Endothelial cell of hepatic sinusoid (primary cell): ENCODE data around the gene ITGA5.

Experiments used
- in situ Hi-C: cut with HindIII; loops from 2 replicates; pipeline ENCODE4 v1.10.0; 2017; ENCODE audit warnings: low sequenced_read_pairs

Gene ITGA5

DNA sequence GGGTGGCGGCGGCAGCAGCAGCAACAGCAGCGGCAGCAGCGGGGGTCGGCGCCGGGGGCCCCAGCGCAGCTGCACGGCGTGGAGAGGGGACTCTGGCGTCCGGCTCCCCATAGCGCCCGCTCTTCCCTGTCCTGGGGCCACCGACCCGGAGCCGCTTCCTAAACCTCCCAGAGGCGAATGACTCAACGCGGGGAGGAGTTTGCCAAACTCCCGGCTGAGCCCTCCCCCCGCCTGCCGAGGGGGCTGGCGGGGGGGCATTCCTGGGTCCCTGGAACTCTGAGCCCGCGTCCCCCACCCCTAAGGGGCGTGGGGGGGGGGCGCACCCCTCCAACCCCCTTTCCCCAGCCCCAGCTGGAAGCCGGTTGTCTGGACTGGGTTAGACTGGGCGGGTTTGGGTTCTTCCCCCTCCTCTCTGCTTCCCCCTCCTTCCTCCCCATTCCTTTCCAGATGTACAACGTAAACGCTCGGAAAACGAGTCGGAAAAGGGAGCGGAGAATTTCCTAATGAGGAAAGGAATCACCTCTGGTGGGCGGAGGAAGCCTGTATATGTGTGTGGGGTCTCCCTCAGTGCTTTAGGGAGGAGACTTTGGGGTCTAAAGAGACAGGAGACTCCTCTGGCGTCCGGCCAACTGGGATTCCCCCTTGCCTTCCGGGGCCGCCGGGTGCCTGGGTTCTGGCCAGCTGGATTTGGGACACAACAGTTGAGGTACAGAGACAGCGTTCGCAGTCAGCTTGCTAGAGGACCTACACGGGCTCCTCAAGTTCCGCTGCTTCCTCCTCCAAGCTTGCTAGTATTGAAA is at the start of gene ITGA5:
Gene ITGA5 (minus strand): TSS at position 179 of the 800 bp plus-strand sequence. CDS start 68 bp downstream, at position 111.
- in situ Hi-C loops = no loop called here

DNA sequence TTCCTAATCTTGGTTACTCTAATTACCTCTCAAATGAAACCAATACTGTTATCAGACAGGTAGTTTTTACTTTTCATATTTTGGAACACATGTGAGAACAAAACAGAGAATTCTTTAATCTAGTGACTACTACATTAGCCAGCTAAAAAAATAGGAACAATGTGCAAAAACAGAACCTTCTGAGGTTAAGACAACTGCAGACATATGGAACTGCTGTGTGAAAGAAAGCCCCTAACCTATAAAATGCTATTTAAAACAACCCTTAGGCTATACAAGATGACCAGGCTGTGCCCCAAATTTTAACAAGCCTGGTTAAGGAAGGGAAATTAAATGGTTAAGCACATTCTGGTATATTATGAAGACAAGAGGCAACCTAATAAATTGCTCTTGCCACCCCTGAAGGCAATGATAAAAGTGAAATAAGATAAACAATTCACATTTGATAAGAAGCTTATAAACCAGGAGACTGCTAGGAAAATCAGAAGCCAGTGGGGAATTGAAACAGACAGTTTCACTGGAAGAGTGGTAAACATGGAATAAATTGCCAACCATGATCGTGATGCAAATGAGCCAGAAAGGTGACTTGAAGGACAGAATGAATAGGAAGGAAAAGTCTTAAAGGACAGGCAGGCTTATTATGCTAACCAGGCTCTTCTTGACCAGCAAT is 46.9 kb upstream of the ITGA5 start:
- in situ Hi-C loops = no loop called here

DNA sequence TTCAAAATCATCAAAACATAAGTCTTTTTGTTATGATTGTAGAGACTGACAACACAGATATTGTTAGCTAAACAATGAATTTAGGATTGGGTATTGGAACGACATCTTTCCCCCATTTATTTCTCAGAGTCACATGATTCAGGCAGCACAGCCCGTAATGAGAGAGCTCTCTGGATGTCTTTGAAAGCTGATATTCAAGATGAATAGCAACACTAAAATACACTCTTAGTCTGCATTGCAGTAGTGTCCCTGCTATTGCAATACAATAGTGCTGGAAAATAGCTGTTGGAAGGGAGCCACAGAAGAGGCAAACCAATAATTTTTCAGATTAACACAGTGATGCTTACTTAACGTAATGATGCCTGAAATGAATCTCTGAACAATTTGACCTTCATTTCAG is 44.4 kb upstream of the ITGA5 start:
- in situ Hi-C loops = no loop called here

DNA sequence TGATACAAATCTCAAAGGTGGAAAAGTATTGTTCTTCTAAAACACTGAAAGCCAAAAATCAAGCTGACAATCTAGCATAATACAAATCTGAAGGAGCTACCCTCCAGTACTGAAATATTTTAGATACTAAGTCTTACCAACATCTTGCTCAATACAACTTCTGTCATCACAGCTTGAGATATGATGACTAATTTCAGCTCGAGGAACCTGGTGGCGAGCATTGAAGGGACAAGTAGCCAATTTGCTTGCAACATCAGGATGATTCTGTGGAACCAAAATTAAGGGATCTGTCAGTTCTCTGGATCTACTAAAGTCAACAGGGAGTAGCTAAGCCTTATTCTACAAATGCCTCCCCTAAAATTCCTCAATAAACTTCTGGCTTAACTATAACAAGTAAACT is 44.0 kb upstream of the ITGA5 start:
- in situ Hi-C loops = no loop called here

DNA sequence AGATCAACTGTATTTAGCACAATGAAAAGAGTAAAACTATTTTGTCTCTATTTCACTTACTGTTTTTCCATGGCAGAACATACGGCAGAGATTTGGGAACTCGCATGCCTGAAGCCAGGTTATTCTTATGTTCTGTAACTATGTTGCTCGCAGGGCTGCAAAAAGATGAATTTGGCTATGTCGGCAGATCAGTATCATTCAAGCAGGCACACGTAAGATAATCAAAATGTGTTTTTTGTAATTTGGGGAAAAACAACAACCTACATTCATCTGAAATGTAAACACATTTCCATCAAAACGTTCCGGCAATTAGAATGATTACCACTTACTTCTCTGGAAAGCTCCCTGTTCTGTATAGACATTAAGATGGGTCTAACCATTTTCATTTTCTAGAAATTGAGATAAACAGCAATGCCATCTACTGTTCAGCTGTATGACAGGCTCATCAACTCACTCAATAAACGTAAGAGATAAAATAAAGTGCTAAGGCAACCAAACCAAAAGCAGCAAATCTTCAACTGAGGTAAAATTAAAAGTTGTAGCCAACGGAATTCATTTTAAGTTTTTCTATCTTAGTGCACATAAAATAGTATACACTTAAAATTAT is 41.4 kb upstream of the ITGA5 start:
- in situ Hi-C loops = no loop called here

DNA sequence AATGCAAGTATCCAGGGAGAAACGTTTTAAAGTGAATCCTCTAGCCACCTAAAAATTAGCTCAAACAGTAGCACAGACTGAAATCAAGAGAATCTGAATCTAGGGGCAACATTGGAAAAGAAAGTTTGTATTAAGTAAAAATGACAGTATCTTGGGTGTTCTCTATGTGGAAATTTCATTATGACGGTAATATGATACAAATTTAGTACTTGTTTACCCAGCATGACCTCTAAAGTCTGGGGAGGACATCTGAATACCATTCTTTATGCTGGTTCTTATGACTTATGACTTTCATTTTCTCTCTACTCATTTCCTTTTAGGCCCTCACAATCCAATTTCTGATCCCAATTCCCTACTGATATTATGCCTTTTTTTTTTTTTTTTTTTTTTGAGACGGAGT is 40.3 kb upstream of the ITGA5 start:
- in situ Hi-C loops = no loop called here

DNA sequence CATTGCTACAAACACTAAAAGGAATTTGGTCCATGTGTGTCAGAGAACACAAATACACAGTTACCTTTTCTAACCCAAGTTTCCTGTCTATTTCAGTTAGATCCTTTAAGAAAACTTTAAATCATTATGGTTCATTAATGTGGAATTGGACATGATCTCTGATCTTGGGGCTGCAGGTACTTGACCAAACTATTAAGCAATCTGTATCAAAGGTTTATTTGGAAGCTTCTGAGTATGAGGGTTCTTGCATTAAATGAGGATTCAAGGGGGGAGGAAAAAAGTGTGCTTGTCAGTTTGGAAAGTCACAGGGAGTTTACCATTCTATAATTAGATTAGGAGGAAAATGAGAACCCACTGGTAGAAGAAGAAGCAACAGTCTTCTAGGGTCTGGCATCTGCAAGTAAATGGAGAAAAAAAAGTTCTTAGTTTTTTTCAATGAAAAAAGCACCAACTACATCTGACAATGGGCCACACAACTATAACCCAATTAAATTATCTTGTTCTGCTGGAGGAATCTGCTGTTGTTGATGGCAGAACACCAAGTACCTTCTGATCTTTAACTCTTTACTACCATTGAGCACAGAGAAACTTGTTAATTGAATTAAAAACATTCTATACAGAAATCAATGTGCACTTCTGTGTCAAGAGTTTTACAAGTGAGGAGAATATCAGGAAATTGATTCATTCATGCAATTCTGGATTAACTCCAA is 36.8 kb upstream of the ITGA5 start:
- in situ Hi-C loops = no loop called here

DNA sequence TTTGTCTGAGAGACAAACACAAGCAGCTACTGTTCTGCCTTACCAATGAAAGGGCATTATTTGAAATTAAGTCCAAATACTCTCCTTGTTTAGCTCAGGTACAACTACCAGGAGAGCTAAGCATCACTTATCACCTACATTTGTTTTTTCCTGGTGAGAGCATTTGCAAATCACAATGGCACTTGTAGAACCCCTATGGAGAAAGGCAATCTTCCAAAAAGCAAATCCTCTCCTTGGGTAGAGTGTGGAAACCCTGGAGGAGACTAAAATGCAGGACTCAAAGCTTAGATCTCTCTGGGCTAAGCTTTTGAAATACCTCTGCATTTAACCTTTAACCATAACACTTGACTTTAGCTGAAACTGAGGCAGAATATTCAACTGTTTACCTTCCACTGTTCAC is 33.6 kb upstream of the ITGA5 start:
- in situ Hi-C loops = loop anchor here (5.0 kb wide), 1 partner anchor 70 kb away; the partner anchor contains the start of gene ZNF385A

DNA sequence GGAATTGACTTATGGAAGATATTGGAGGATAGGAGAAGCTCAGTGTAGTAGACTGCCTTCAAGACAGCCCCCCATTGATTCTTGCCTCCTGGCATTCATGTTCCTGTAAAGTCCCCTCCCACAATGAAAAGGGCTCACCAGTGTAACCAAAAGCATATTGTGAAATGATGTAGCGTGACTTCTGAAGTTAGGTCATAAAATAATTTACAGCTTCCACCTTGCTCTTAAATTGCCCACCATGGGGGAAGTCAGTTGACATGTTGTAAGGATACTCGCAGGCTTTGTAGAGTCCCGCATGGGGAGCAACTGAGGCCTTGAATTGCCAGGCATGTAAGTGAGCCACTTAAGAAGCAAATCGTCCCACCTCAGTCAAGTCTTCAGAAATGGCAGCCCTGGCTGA is 29.3 kb upstream of the ITGA5 start:
- in situ Hi-C loops = no loop called here

DNA sequence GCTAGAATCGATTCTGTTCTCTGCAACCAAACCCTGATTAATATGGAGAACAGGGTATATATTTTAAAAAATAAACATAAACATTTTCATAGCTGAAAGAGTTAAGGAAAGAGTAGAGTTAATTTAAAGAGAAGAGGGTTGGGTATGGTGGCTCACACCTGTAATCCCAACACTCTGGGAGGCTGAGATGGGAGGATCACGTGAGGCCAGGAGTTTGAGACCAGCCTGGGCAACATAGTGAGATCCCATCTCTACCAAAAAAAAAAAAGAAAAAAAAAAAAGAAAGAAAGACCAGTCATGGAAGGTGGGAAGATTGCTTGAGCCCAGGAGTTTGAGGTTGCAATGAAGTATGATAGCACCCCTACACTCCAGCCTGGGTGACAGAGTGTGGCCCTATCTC is 28.9 kb upstream of the ITGA5 start:
- in situ Hi-C loops = no loop called here

DNA sequence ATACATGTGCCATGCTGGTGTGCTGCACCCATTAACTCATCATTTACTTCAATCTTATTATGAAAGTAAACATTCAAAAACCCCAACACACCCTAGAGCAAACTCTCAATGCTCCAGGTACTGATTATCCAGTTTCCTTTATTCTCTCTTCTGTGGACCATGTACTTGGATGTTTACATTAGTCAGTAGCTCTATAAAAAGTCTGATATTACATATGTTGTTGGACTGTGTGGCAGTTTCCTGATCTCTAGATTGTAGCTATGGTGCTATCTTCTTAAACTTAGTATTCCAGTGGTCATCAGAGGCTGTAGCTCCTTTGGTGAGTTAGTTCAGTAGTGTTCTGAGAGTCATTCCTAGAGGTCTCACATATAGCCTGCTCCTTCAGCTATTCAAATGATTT is 25.1 kb upstream of the ITGA5 start:
- in situ Hi-C loops = no loop called here

DNA sequence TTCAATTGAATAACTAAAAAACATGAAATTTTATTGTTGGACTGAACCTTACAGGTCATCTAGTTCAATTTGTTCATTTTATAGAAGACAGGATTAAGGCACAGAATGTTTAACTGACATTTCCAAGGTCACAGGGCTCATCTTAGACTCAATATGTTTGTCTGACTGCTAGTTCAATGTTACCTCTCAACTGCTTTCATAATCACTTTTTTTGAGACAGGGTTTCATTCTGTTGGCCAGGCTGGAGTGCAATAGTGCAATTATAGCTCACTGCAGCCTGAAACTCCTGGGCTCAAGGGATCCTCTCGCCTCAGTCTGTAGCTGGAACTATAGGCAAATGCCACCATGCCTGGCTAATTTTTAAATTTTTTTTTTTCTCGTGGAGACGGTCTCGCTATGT is 24.4 kb upstream of the ITGA5 start:
- in situ Hi-C loops = no loop called here

DNA sequence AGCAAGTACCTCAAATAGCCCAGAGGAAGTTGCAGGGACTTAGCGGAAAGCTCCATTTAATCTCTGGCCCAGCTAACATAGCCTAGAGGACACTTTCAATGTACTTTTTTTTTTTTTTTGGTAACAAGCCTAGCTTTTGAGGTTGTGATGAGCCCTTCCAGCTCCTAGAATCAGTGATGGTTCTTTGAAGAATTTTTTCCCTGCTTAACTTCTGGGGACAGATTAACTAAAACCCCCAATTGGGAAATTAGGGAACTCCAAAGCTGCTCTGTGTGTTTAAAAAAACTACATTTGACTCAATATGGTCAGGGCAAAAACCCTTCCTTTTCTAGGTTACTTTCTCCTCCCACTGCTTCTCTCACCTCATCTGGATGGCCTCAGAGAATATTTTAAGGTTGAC is 23.9 kb upstream of the ITGA5 start:
- in situ Hi-C loops = no loop called here

DNA sequence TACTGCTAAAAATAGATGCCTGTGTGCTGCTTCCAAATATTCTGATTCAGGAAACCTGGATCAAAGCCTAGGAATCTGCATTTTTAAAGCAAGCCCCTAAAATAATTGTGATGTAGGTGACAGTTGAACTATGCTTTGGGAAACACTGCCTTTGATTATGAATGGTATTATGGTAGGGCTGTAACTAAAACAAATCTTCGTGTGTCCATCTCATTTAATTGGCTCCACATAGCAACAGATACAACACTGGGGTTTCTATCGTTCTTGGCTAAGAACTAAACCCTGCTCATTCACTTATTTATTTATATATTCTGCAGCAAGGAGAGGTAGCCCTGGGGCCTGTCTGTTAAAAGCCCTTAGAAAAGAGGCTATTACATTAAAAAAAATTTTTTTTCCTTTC is 23.0 kb upstream of the ITGA5 start:
- in situ Hi-C loops = no loop called here

DNA sequence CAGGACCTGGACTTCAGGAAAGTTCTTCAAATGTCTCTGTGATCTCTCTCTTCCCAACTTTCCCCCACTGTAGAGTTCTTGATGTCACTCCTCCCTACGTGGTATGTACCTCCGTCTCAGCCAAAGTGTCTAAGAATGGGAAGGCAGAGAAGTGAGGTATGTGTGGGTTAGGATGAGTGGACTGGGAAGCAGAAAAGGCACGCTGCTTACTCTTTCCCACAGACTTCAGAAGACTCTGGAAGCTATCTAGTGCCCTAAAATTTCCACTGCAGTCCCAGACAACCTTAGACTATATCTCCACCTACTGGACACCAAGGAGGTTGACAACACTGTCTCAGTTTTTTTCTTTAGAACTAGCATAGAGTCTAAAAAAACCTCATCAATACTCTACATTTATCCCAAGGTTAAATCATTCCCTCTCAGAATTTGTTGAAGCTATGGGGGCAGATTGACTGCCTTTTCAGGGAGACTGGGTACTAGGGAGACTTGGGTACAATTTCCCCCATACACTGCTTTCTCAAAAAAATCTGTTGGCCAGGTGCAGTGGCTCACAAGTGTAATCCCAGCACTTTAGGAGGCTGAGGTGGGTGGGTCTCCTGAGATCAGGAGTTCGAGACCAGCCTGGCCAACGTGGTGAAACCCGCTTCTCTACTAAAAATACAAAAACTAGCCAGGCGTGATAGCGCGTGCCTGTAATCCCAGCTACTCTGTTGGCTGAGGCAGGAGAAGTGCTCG is 20.6 kb upstream of the ITGA5 start:
- in situ Hi-C loops = no loop called here

DNA sequence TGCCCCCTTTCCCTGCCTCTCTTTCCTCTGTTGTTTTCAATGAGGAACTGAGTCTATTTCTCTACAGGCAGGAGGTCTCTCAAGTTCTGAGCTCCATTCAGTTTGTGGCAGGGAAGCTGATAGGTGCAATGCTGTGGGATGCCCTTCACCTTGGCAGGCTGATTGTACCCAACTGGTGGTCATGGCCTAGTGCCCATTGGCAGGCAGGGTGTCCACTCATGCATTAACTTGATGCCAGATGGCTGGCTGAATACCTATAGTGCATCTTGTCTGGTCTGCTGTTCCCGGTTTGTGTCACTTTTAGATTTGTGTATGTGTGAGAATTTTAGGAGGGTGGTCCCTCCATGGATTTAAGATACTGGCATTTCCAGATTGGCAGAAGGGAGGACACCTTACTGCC is 20.0 kb upstream of the ITGA5 start:
- in situ Hi-C loops = no loop called here

DNA sequence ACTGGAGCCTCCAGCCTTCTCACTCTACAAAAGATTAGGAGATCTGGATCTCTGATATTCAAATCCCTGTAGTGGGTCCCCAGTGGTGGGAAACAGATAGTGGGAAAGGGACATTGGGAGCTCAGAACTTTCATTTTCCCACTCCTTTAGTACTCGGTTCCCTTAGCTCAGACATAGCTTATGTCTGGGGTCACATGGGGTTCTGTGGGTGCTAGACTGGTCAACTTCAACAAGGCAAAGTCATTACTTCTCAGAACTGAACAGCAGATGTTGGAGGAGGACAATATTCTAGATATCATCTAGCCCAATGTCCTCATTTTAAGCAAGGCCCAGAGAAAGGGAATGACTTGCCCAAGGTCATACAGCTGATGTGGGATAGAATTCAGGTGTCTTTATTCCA is 19.5 kb upstream of the ITGA5 start:
- in situ Hi-C loops = no loop called here

DNA sequence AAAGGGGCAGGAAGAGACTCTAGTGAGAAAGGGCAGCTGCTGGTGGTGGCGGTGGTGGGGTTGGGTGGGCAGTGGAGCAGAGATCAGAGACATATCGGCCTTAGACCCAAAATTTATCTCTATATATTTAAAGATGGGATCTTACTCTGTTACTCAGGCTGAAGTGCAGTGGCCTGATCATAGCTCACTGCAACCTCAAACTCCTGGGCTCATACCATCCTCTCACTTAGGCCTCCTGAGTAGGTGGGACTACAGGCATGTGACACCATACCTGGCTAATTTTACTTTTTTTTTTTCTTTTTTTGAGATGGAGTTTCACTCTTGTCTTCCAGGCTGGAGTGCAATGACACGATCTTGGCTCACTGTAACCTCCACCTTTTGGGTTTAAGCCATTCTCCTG is 18.6 kb upstream of the ITGA5 start:
- in situ Hi-C loops = no loop called here

DNA sequence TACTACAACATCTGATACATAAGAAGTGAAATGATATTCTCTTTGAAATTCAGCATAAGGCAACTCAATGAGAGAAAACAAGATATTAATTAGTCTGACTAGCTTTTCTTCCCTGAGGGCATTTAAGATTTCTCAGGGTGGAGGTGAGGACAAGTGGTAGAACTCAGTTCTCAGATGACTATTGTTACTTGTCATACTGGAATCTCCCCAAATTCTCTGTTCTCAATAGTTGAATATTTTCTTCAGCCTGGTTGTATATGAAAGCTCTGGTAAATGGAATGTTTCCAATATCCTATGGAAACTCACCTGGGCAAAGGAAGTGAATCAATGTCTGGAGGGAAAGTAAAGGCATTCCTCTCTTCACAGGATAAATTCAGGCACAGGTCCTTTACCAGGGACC is 18.2 kb upstream of the ITGA5 start:
- in situ Hi-C loops = no loop called here

DNA sequence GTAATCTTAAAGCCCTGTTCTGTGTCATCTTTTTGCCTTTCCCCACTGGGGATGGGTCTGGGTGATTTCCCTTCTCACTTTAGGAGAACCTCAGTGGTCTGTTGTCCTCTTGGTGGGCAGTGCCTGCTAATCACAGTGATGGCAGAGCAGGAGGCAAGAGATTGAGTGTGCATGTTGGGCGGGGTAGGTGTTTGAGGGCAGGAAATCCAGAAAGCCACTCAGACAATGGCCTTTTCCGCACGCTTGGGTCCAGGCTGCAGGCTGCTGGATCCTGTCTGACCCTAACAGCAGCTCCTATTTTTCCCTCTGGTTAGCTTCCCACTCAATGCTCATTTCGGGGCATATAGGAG is 13.7 kb upstream of the ITGA5 start:
- in situ Hi-C loops = no loop called here
